H9 (cell line): Measurements from ENCODE around the gene PHLDB1. TPM values are rescaled to one million over a fixed set of nuclear protein-coding genes. Genes with fewer than 3 reads are reported as not detected.

Experiments used
- DNase-seq: peaks from one replicate; pipeline ENCODE4 v3.0.0-alpha.2; 2017
- H2AFZ ChIP-seq: one replicate; pipeline ENCODE4 v1.6.1; 2013; ENCODE audit warnings: mild to moderate bottlenecking, low read length, control low read depth, moderate library complexity
- H2AK5ac ChIP-seq: 2 replicates; pipeline ENCODE4 v1.6.1; 2013; ENCODE audit warnings: low read length, control low read depth, mixed read lengths; ENCODE audit not compliant: insufficient read length
- H2BK120ac ChIP-seq: one replicate; pipeline ENCODE4 v1.6.1; 2013; ENCODE audit warnings: low read depth, mild to moderate bottlenecking, low read length, control low read depth, inconsistent platforms; ENCODE audit not compliant: poor library complexity, severe bottlenecking
- H2BK12ac ChIP-seq: 2 replicates; pipeline ENCODE4 v1.6.1; 2013; ENCODE audit warnings: low read length, control low read depth, mixed read lengths, low read depth; ENCODE audit not compliant: insufficient read length
- H2BK15ac ChIP-seq: 2 replicates; pipeline ENCODE4 v1.6.1; 2013; ENCODE audit warnings: low read depth, low read length, control low read depth
- H2BK20ac ChIP-seq: one replicate; pipeline ENCODE4 v1.6.1; 2013; ENCODE audit warnings: low read depth, mild to moderate bottlenecking, low read length, control low read depth, inconsistent platforms; ENCODE audit not compliant: poor library complexity, severe bottlenecking
- H2BK5ac ChIP-seq: 2 replicates; pipeline ENCODE4 v1.6.1; 2013; ENCODE audit warnings: low read length, control low read depth, mixed read lengths; ENCODE audit not compliant: insufficient read length
- H3K14ac ChIP-seq: 2 replicates; pipeline ENCODE4 v1.6.1; 2013; ENCODE audit warnings: low read length, control low read depth; ENCODE audit not compliant: insufficient read depth
- H3K18ac ChIP-seq: 2 replicates; pipeline ENCODE4 v1.6.1; 2013; ENCODE audit warnings: low read depth, mild to moderate bottlenecking, mixed read lengths, low read length, control low read depth; ENCODE audit not compliant: insufficient read length
- H3K23ac ChIP-seq: 2 replicates; pipeline ENCODE4 v1.6.1; 2013; ENCODE audit warnings: low read length, control low read depth, mixed read lengths, low read depth; ENCODE audit not compliant: insufficient read length
- H3K23me2 ChIP-seq: 2 replicates; pipeline ENCODE4 v1.6.1; 2013; ENCODE audit warnings: low read depth, mild to moderate bottlenecking, mixed read lengths, low read length, control low read depth; ENCODE audit not compliant: insufficient read length, poor library complexity, severe bottlenecking
- H3K27ac ChIP-seq: 2 replicates; pipeline ENCODE4 v1.5.1; 2013; ENCODE audit warnings: low read length, control low read depth, mixed read lengths, low read depth; ENCODE audit not compliant: insufficient read length
- H3K27me3 ChIP-seq: 2 replicates; pipeline ENCODE4 v1.6.1; 2013; ENCODE audit warnings: low read length, control low read depth, inconsistent platforms; ENCODE audit not compliant: insufficient read depth
- H3K4ac ChIP-seq: 2 replicates; pipeline ENCODE4 v1.6.1; 2013; ENCODE audit warnings: low read depth, mild to moderate bottlenecking, control low read depth, inconsistent platforms, low read length, moderate library complexity
- H3K4me1 ChIP-seq: 2 replicates; pipeline ENCODE4 v1.6.1; 2013; ENCODE audit warnings: low read length, control low read depth, inconsistent platforms; ENCODE audit not compliant: insufficient read depth
- H3K4me2 ChIP-seq: 2 replicates; pipeline ENCODE4 v1.6.1; 2013; ENCODE audit warnings: low read length, control low read depth, mixed read lengths; ENCODE audit not compliant: insufficient read length, insufficient read depth
- H3K56ac ChIP-seq: 2 replicates; pipeline ENCODE4 v1.6.1; 2013; ENCODE audit warnings: low read depth, mild to moderate bottlenecking, mixed read lengths, low read length, control low read depth; ENCODE audit not compliant: insufficient read length
- H3K79me1 ChIP-seq: 2 replicates; pipeline ENCODE4 v1.6.1; 2013; ENCODE audit warnings: low read depth, mild to moderate bottlenecking, moderate library complexity, low read length, control low read depth, inconsistent platforms; ENCODE audit not compliant: insufficient read depth, poor library complexity, severe bottlenecking
- H3K79me2 ChIP-seq: 2 replicates; pipeline ENCODE4 v1.6.1; 2013; ENCODE audit warnings: low read length, control low read depth, inconsistent platforms; ENCODE audit not compliant: insufficient read depth
- H3K9ac ChIP-seq: 2 replicates; pipeline ENCODE4 v1.6.1; 2013; ENCODE audit warnings: low read length, control low read depth, mixed read lengths; ENCODE audit not compliant: insufficient read length; ENCODE audit errors: extremely low read depth
- H3K9me3 ChIP-seq: one replicate; pipeline ENCODE4 v1.6.1; 2013; ENCODE audit warnings: low read depth, low read length, inconsistent platforms; ENCODE audit not compliant: control insufficient read depth
- H3T11ph ChIP-seq: one replicate; pipeline ENCODE4 v1.6.1; 2013; ENCODE audit warnings: mild to moderate bottlenecking, low read length, control low read depth, inconsistent platforms
- H4K20me1 ChIP-seq: one replicate; pipeline ENCODE4 v1.6.1; 2013; ENCODE audit not compliant: control insufficient read depth, insufficient read length, insufficient read depth
- H4K5ac ChIP-seq: 2 replicates; pipeline ENCODE4 v1.6.1; 2013; ENCODE audit warnings: low read depth, mild to moderate bottlenecking, mixed read lengths, low read length, control low read depth; ENCODE audit not compliant: insufficient read length
- H4K8ac ChIP-seq: replicated peaks from 2 replicates; pipeline ENCODE4 v1.6.1; 2013; ENCODE audit warnings: low read length, control low read depth, mixed read lengths, low read depth; ENCODE audit not compliant: insufficient read length
- H4K91ac ChIP-seq: 2 replicates; pipeline ENCODE4 v1.6.1; 2013; ENCODE audit warnings: low read depth, mild to moderate bottlenecking, moderate library complexity, mixed read lengths, low read length, control low read depth; ENCODE audit not compliant: insufficient read length
- H3K27ac Mint-ChIP-seq, 3 experiments: 2 replicates in 2 of 3; 3 replicates in 1 of 3; pipeline ENCODE4 v1.8.0; 2020 to 2021; ENCODE audit warnings: mixed read lengths in 3 of 3, mild to moderate bottlenecking in 1 of 3, moderate library complexity in 1 of 3
- H3K27me3 Mint-ChIP-seq: 2 replicates; pipeline ENCODE4 v1.8.0; 2021; ENCODE audit warnings: low read depth, mild to moderate bottlenecking, moderate library complexity, mixed read lengths
- H3K36me3 Mint-ChIP-seq, 3 experiments: 2 replicates in 2 of 3; 3 replicates in 1 of 3; pipeline ENCODE4 v1.8.0; 2020 to 2021; ENCODE audit warnings: low read depth in 3 of 3, mixed read lengths in 3 of 3; ENCODE audit not compliant: insufficient read depth in 1 of 3
- H3K4me1 Mint-ChIP-seq, 2 experiments: 2 replicates each; pipeline ENCODE4 v1.8.0; 2020; ENCODE audit warnings: mixed read lengths in 2 of 2
- H3K4me3 Mint-ChIP-seq, 2 experiments: 2 replicates in 1 of 2; 3 replicates in 1 of 2; pipeline ENCODE4 v1.8.0; 2020 to 2021; ENCODE audit warnings: mild to moderate bottlenecking in 2 of 2, mixed read lengths in 2 of 2, moderate library complexity in 1 of 2
- H3K9me3 Mint-ChIP-seq, 2 experiments: 2 replicates in 1 of 2; 3 replicates in 1 of 2; pipeline ENCODE4 v1.8.0; 2020; ENCODE audit warnings: mild to moderate bottlenecking in 2 of 2, mixed read lengths in 2 of 2, moderate library complexity in 1 of 2
- WGBS: extraction: QIAGEN DNeasy Blood & Tissue Kit; methylation state at CpG from one replicate; pipeline ENCODE4 v1.1.7; 2013; ENCODE audit warnings: missing lambda C conversion rate, low lambda C conversion rate, mixed read lengths; ENCODE audit not compliant: insufficient read length; ENCODE audit errors: extremely low coverage; 5-methylcytosine and 5-hydroxymethylcytosine counted together
- total RNA-seq: library from RNA; stranded (reverse); gene quantifications from 2 replicates; pipeline ENCODE4 v1.2.1, GENCODE V29; 2021
- TF ChIP-seq, protein P1 (sequence below): fragments of 200-600 bp; sonication (generic); conservative IDR thresholded peaks from 3 replicates; pipeline ENCODE4 v1.8.0; 2021; ENCODE audit warnings: antibody characterized with exemption, mild to moderate bottlenecking

The PHLDB1 gene
- total RNA-seq, 1 experiment from 2014 or later = 56.0 TPM

DNA sequence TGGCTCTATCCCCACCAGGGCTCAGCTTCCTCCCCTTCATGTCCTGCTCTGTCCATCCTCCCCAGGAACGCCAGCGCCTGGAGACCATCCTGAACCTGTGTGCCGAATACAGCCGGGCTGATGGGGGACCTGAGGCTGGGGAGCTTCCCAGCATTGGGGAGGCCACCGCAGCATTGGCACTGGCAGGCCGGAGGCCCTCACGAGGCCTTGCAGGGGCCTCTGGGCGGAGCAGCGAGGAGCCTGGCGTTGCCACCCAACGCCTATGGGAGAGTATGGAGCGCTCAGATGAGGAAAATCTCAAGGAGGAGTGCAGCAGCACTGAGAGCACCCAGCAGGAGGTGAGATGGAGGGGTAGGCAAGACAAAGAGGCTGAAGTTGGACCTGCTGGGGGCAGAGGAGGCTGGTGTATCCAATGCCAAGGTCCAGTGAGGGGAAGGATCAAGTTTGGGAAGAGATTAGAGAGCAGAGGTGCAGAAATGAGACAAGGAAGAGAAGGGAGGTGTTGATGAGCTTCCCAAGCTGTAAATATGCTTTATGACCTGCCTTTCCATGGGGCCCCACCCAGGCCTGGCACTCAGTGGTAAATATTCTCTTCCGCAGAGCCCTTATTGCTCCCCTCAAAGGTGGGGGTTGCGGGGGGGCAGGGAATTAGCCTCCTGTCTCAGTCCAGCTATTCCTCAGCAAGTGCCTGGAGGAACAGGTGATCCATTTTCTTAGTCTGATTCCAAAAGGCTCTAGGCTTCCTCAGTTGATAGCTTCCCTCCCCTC is 23.9 kb downstream of the PHLDB1 start:
- Mint-ChIP-seq H3K4me1 (peaks cover 23 to 31% of the 10 kb centered on the region in 2 experiments), H3K4me3 (no peak overlapping the region), H3K9me3 (no peaks in the 10 kb centered on the region), H3K27ac (no peak overlapping the region; a peak in 1 of 7 replicates), H3K36me3 (peaks cover 26 to 61% (median 57%) of the 10 kb centered on the region in 3 experiments; a peak in 6 of 7 replicates), H3K27me3 (no peaks in the 10 kb centered on the region)
- H3T11ph ChIP-seq = no peak overlapping the region
- H3K79me1 ChIP-seq = no peaks in the 10 kb centered on the region
- no peak overlapping the region for H2BK5ac ChIP-seq
- no peak for DNase-seq
- no peak overlapping the region for H2BK15ac ChIP-seq
- WGBS = no CpG with 5 or more reads among the region's 14 CpGs
- H3K4me1 ChIP-seq = peaks cover 12% of the 10 kb centered on the region; the same call in 1 of the 2 replicates
- H2BK120ac ChIP-seq = no peak overlapping the region
- no peak overlapping the region for H2BK20ac ChIP-seq
- H3K79me2 ChIP-seq = no peaks in the 10 kb centered on the region
- TF ChIP-seq, protein P1, sequence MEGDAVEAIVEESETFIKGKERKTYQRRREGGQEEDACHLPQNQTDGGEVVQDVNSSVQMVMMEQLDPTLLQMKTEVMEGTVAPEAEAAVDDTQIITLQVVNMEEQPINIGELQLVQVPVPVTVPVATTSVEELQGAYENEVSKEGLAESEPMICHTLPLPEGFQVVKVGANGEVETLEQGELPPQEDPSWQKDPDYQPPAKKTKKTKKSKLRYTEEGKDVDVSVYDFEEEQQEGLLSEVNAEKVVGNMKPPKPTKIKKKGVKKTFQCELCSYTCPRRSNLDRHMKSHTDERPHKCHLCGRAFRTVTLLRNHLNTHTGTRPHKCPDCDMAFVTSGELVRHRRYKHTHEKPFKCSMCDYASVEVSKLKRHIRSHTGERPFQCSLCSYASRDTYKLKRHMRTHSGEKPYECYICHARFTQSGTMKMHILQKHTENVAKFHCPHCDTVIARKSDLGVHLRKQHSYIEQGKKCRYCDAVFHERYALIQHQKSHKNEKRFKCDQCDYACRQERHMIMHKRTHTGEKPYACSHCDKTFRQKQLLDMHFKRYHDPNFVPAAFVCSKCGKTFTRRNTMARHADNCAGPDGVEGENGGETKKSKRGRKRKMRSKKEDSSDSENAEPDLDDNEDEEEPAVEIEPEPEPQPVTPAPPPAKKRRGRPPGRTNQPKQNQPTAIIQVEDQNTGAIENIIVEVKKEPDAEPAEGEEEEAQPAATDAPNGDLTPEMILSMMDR = no peak
- H3K56ac ChIP-seq = no peak overlapping the region
- H2AK5ac ChIP-seq = no peak overlapping the region
- no peak overlapping the region for H4K91ac ChIP-seq
- H3K4ac ChIP-seq = no peak overlapping the region
- H3K18ac ChIP-seq = no peak overlapping the region
- H3K23ac ChIP-seq = no peak overlapping the region
- no peak overlapping the region for H3K27ac ChIP-seq
- H3K9ac ChIP-seq = no peak overlapping the region
- H2BK12ac ChIP-seq = no peak overlapping the region
- no peak overlapping the region for H3K14ac ChIP-seq
- H4K5ac ChIP-seq = no peak overlapping the region
- no peak overlapping the region for H4K8ac ChIP-seq
- peaks cover 3% of the 10 kb centered on the region for H3K23me2 ChIP-seq
- no peaks in the 10 kb centered on the region for H3K9me3 ChIP-seq
- no peak overlapping the region for H3K4me2 ChIP-seq
- H4K20me1 ChIP-seq = no peaks in the 10 kb centered on the region
- H2AFZ ChIP-seq = no peak overlapping the region
- no peaks in the 10 kb centered on the region for H3K27me3 ChIP-seq
